Neural cell (in vitro differentiated cells): ENCODE results near the gene PPP1R10. TPM values are rescaled to one million over a fixed set of nuclear protein-coding genes. Genes with fewer than 3 reads are reported as not detected.

Experiments used
- H2AFZ ChIP-seq: fragments of 200-600, 300-800 bp; sonication (generic), shearing (Covaris generic); 2 replicates; pipeline ENCODE4 v1.6.0; 2014; ENCODE audit warnings: low read depth, mild to moderate bottlenecking, antibody characterized with exemption, low read length, moderate library complexity
- H3F3A ChIP-seq: fragments of 200-600 bp; shearing (Covaris generic); 2 replicates; pipeline ENCODE4 v1.6.1; 2016; ENCODE audit warnings: mild to moderate bottlenecking, moderate library complexity, mixed read lengths, antibody characterized with exemption, low read length; ENCODE audit not compliant: insufficient read depth, poor library complexity, severe bottlenecking
- H3K27ac ChIP-seq: fragments of 200-600, 300-800 bp; sonication (generic), shearing (Covaris generic); 2 replicates; pipeline ENCODE4 v1.5.1; 2014; ENCODE audit warnings: mild to moderate bottlenecking, low read length, moderate library complexity
- H3K27me3 ChIP-seq: fragments of 300-800, 200-600 bp; sonication (generic), shearing (Covaris generic); 2 replicates; pipeline ENCODE4 v1.6.0; 2014; ENCODE audit warnings: mild to moderate bottlenecking, low read depth, low read length, moderate library complexity; ENCODE audit not compliant: insufficient read depth
- H3K36me3 ChIP-seq: fragments of 300-800, 200-600 bp; sonication (generic), shearing (Covaris generic); 2 replicates; pipeline ENCODE4 v1.5.1; 2014; ENCODE audit warnings: mild to moderate bottlenecking, antibody characterized with exemption, low read length, moderate library complexity; ENCODE audit not compliant: insufficient read depth
- H3K4me2 ChIP-seq: fragments of 300-800, 200-600 bp; sonication (generic), shearing (Covaris generic); 2 replicates; pipeline ENCODE4 v1.6.0; 2014; ENCODE audit warnings: mild to moderate bottlenecking, low read length
- H3K4me3 ChIP-seq: fragments of 300-800, 200-600 bp; sonication (generic), shearing (Covaris generic); 2 replicates; pipeline ENCODE4 v1.5.1; 2014; ENCODE audit warnings: mild to moderate bottlenecking, low read length, moderate library complexity
- H3K79me2 ChIP-seq: fragments of 200-600 bp; shearing (Covaris generic); replicated peaks from 2 replicates; pipeline ENCODE4 v1.6.0; 2014; ENCODE audit warnings: mild to moderate bottlenecking, low read length, moderate library complexity; ENCODE audit not compliant: insufficient read depth
- H3K9ac ChIP-seq: fragments of 300-800, 200-600 bp; sonication (generic), shearing (Covaris generic); 2 replicates; pipeline ENCODE4 v1.6.1; 2016; ENCODE audit warnings: mild to moderate bottlenecking, low read length, mixed read lengths
- H3K9me2 ChIP-seq: fragments of 200-600 bp; shearing (Covaris generic); 2 replicates; pipeline ENCODE4 v1.6.1; 2016; ENCODE audit warnings: mild to moderate bottlenecking, low read length, mixed read lengths; ENCODE audit not compliant: insufficient read depth
- H3K9me3 ChIP-seq: fragments of 200-600, 300-800 bp; sonication (generic), shearing (Covaris generic); 2 replicates; pipeline ENCODE4 v1.6.1; 2016; ENCODE audit warnings: mild to moderate bottlenecking, mixed run types, low read length, moderate library complexity, mixed read lengths
- H4K20me1 ChIP-seq: fragments of 200-600 bp; shearing (Covaris generic); 2 replicates; pipeline ENCODE4 v1.6.1; 2016; ENCODE audit warnings: mild to moderate bottlenecking, mixed run types; ENCODE audit not compliant: insufficient read depth
- EP300 ChIP-seq: fragments of 450-650 bp; conservative IDR thresholded peaks from 2 replicates; pipeline ENCODE4 v1.6.1; 2014; ENCODE audit warnings: antibody characterized with exemption, mild to moderate bottlenecking, moderate library complexity; ENCODE audit not compliant: poor library complexity, severe bottlenecking
- EZH2 ChIP-seq: fragments of 200-600, 300-800 bp; shearing (Covaris generic), sonication (generic); IDR thresholded peaks from 2 replicates; pipeline ENCODE4 v1.6.1; 2014; ENCODE audit warnings: antibody characterized with exemption, low read length, borderline replicate concordance, mild to moderate bottlenecking; ENCODE audit not compliant: insufficient read depth, poor library complexity, severe bottlenecking
- MXI1 ChIP-seq: fragments of 450-650 bp; conservative IDR thresholded peaks from 2 replicates; pipeline ENCODE4 v1.6.1; 2014; ENCODE audit warnings: antibody characterized with exemption, mild to moderate bottlenecking; ENCODE audit not compliant: poor library complexity, severe bottlenecking
- POLR2AphosphoS5 ChIP-seq: IDR thresholded peaks from 2 replicates; pipeline ENCODE4 v1.6.1; 2012
- RAD21 ChIP-seq: fragments of 450-650 bp; conservative IDR thresholded peaks from 2 replicates; pipeline ENCODE4 v1.6.1; 2014; ENCODE audit warnings: antibody characterized with exemption, mild to moderate bottlenecking, moderate library complexity
- SMC3 ChIP-seq: fragments of 450-650 bp; conservative IDR thresholded peaks from 2 replicates; pipeline ENCODE4 v1.6.1; 2014; ENCODE audit warnings: antibody characterized with exemption, mild to moderate bottlenecking, moderate library complexity; ENCODE audit not compliant: poor library complexity
- TAF1 ChIP-seq: IDR thresholded peaks from 2 replicates; pipeline ENCODE4 v1.6.1; 2012; ENCODE audit warnings: low read depth
- polyA plus RNA-seq: library from polyadenylated mRNA; depleted of rRNA; stranded (reverse); fragments of >200 nt; gene quantifications from 2 replicates; pipeline ENCODE4 v1.2.3, GENCODE V29; 2014
- TF ChIP-seq, protein P1 (sequence below): fragments of 450-650 bp; IDR thresholded peaks from 2 replicates; pipeline ENCODE4 v1.5.1; 2014; ENCODE audit warnings: antibody characterized with exemption, mild to moderate bottlenecking, moderate library complexity; ENCODE audit not compliant: poor library complexity, severe bottlenecking
- TF ChIP-seq, protein P2 (sequence below): IDR thresholded peaks from 2 replicates; pipeline ENCODE4 v1.6.1; 2012; ENCODE audit warnings: borderline replicate concordance

Gene PPP1R10
- polyA plus RNA-seq, 1 donor from 2014 or later = 13.7 TPM

DNA sequence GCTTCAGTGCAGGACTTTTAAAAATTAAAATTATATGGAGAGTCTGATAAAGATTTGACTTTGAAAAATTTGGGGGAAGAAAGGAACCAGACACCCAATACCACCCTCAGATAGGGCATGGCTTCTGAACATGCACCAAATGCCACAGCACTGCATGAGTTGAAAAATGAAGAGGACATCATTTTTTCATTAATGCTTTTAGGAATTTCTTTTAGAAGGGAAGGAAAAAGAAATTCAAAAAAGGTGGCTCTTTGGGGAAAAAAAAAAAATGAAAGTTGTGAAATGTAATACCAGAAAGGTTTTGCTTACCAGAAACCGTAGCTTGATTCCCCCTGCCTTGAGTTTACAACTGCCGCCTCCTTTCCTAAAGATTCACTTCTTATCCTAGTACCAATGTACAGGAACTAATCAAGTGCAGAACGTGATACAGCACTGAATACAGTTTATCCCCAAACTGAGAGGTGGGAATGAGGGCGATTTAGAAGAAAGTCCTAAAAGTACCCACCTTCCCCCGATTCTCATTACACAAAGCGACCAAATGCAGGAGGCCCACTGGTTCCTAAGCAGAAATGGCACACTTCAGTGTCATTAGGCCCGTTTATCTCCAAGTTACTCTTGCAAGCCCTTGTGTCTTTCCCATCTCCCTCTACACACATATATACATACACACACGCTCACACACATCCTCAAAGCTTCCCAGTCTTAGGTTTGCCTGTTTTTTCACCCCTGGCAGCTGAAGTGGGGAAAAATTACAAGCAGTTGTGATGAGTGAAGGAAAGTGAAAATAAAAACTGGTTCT, 2.8 kb downstream of the PPP1R10 start:
- peak overlapping the region; percentile 78 for H3K4me2 ChIP-seq
- peaks cover 8% of the 10 kb centered on the region for H3F3A ChIP-seq
- H3K4me3 ChIP-seq = peak overlapping the region; percentile 83
- peaks cover 9% of the 10 kb centered on the region for H3K36me3 ChIP-seq
- H3K9me3 ChIP-seq = no peaks in the 10 kb centered on the region
- no peaks in the 10 kb centered on the region for H3K9me2 ChIP-seq
- H3K9ac ChIP-seq = peak overlapping the region; percentile 99
- peak overlapping the region; percentile 100 for H3K27ac ChIP-seq
- peaks cover 62% of the 10 kb centered on the region for H3K79me2 ChIP-seq
- no peaks in the 10 kb centered on the region for H4K20me1 ChIP-seq
- H2AFZ ChIP-seq = no peak overlapping the region
- no peaks in the 10 kb centered on the region for H3K27me3 ChIP-seq
- TF ChIP-seq TAF1 (no peak), RAD21 (no peak), EP300 (no peak)
- TF ChIP-seq, protein P1, sequence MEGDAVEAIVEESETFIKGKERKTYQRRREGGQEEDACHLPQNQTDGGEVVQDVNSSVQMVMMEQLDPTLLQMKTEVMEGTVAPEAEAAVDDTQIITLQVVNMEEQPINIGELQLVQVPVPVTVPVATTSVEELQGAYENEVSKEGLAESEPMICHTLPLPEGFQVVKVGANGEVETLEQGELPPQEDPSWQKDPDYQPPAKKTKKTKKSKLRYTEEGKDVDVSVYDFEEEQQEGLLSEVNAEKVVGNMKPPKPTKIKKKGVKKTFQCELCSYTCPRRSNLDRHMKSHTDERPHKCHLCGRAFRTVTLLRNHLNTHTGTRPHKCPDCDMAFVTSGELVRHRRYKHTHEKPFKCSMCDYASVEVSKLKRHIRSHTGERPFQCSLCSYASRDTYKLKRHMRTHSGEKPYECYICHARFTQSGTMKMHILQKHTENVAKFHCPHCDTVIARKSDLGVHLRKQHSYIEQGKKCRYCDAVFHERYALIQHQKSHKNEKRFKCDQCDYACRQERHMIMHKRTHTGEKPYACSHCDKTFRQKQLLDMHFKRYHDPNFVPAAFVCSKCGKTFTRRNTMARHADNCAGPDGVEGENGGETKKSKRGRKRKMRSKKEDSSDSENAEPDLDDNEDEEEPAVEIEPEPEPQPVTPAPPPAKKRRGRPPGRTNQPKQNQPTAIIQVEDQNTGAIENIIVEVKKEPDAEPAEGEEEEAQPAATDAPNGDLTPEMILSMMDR = no peak
- TF ChIP-seq, protein P2, sequence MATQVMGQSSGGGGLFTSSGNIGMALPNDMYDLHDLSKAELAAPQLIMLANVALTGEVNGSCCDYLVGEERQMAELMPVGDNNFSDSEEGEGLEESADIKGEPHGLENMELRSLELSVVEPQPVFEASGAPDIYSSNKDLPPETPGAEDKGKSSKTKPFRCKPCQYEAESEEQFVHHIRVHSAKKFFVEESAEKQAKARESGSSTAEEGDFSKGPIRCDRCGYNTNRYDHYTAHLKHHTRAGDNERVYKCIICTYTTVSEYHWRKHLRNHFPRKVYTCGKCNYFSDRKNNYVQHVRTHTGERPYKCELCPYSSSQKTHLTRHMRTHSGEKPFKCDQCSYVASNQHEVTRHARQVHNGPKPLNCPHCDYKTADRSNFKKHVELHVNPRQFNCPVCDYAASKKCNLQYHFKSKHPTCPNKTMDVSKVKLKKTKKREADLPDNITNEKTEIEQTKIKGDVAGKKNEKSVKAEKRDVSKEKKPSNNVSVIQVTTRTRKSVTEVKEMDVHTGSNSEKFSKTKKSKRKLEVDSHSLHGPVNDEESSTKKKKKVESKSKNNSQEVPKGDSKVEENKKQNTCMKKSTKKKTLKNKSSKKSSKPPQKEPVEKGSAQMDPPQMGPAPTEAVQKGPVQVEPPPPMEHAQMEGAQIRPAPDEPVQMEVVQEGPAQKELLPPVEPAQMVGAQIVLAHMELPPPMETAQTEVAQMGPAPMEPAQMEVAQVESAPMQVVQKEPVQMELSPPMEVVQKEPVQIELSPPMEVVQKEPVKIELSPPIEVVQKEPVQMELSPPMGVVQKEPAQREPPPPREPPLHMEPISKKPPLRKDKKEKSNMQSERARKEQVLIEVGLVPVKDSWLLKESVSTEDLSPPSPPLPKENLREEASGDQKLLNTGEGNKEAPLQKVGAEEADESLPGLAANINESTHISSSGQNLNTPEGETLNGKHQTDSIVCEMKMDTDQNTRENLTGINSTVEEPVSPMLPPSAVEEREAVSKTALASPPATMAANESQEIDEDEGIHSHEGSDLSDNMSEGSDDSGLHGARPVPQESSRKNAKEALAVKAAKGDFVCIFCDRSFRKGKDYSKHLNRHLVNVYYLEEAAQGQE = no peak

DNA sequence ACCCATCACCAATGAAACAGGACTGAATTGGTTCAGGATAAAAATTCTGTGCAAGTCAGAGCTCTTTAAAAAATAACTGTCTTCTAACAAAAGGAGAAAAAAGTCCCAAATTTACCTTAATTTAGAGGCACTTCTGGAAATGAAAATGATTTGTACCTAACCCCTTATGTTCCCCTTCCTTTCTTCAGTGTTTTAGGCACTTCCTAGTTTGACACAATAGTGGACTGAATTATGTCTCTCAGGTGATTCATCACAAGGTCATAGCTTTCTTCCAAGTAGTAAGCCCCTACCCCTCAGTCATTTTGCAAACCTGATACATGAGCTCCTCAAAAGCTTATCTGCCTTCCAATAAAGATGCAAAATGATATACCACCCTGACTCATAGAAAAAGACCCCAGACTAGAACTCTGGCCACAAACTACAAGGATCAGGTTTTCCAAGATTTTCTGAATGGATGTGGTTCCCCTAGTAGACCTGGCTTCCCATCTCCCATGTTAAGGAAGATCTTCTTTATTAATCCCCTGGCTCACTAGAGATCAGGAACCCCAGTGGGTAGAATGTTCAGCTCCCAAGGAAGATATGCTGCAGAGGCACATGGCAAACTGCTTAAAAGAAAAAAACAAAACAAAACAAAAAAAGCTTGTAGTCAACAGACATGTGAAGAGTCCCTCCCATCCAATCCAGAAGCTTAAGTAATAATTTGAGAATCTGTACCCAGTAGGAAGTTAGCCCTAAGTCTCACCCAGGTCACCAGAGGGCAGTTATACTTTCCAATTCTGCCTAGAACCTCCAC, 3.6 kb downstream of the PPP1R10 start:
- no peaks in the 10 kb centered on the region for H3K27me3 ChIP-seq
- peaks cover 8% of the 10 kb centered on the region for H3F3A ChIP-seq
- peak overlapping the region; percentile 78 for H3K4me2 ChIP-seq
- H4K20me1 ChIP-seq = no peaks in the 10 kb centered on the region
- no peaks in the 10 kb centered on the region for H3K9me3 ChIP-seq
- H2AFZ ChIP-seq = no peak overlapping the region
- no peaks in the 10 kb centered on the region for H3K9me2 ChIP-seq
- peaks cover 9% of the 10 kb centered on the region for H3K36me3 ChIP-seq
- H3K4me3 ChIP-seq = peak overlapping the region; percentile 83
- peak overlapping the region; percentile 100 for H3K27ac ChIP-seq
- H3K79me2 ChIP-seq = peaks cover 56% of the 10 kb centered on the region
- peak overlapping the region; percentile 99 for H3K9ac ChIP-seq
- no peak for TF ChIP-seq EP300
- no peak for TF ChIP-seq RAD21
- no peak for TF ChIP-seq POLR2AphosphoS5
- TF ChIP-seq SMC3 = no peak
- TF ChIP-seq EZH2 = no peak
- TF ChIP-seq, protein P1 = no peak
- TF ChIP-seq MXI1 = no peak
- TF ChIP-seq TAF1 = no peak
- TF ChIP-seq, protein P2 = no peak
